ENCODE results near the gene CA5B.
"Not testable (repeated sequence)": the region's sequence is repeated elsewhere in the genome, so short reads cannot be mapped to it uniquely, and the experiment has no call there.

CA5B gene

GRCh38 chrX:15724911-15725310 lies 13.2 kb upstream of the CA5B start:
- H3K27me3 ChIP-seq = no peaks in the 10 kb centered on the region
- H3K36me3 ChIP-seq = no peaks in the 10 kb centered on the region
- H3K4me3 ChIP-seq (ENCODE audit: low read depth in 1 of 2, low read length in 1 of 2) = no peak overlapping the region
- no peaks in the 10 kb centered on the region for H3K9me3 ChIP-seq
- TF ChIP-seq CTCF (IDR thresholded peaks at IDR 0.05) = no peak
- H3K27ac ChIP-seq = no peak overlapping the region
- H3K4me1 ChIP-seq (ENCODE audit: control insufficient read depth in 1 of 2, insufficient read depth in 1 of 2, low read depth in 1 of 2, low read length in 1 of 2) = no peaks in the 10 kb centered on the region

- not testable (repeated sequence) for H3K27ac ChIP-seq; H3K36me3 ChIP-seq; H3K4me3 ChIP-seq (ENCODE audit: low read depth in 1 of 2, low read length in 1 of 2); H3K27me3 ChIP-seq; H3K9me3 ChIP-seq; H3K4me1 ChIP-seq (ENCODE audit: control insufficient read depth in 1 of 2, insufficient read depth in 1 of 2, low read depth in 1 of 2, low read length in 1 of 2)
These were observed 6.7 kb upstream of the CA5B start for GRCh38 chrX:15731368-15731767.

GRCh38 chrX:15737190-15737958 lies 696 bp upstream of the CA5B start:
- Histone ChIP-seq H3K27me3 (no peaks in the 10 kb centered on the region), H3K27ac (peak overlapping the region; percentile 36), H3K4me1 (ENCODE audit: control insufficient read depth in 1 of 2, insufficient read depth in 1 of 2, low read depth in 1 of 2, low read length in 1 of 2) (peaks cover 9 to 12% of the 10 kb centered on the region in 2 experiments), H3K9me3 (no peaks in the 10 kb centered on the region), H3K4me3 (ENCODE audit: low read depth in 1 of 2, low read length in 1 of 2) (peak overlapping the region; percentile 64 to 65), H3K36me3 (no peaks in the 10 kb centered on the region)
- TF ChIP-seq CTCF (IDR thresholded peaks at IDR 0.05) = no peak

GRCh38 chrX:15739886-15740285 lies 1.8 kb downstream of the CA5B start:
- no peak overlapping the region for H3K27ac ChIP-seq
- no peaks in the 10 kb centered on the region for H3K27me3 ChIP-seq
- no peaks in the 10 kb centered on the region for H3K9me3 ChIP-seq
- TF ChIP-seq CTCF (IDR thresholded peaks at IDR 0.05) = no peak
- no peaks in the 10 kb centered on the region for H3K36me3 ChIP-seq
- peaks cover 9 to 12% of the 10 kb centered on the region in 2 experiments for H3K4me1 ChIP-seq (ENCODE audit: control insufficient read depth in 1 of 2, insufficient read depth in 1 of 2, low read depth in 1 of 2, low read length in 1 of 2)
- H3K4me3 ChIP-seq (ENCODE audit: low read depth in 1 of 2, low read length in 1 of 2) = no peak overlapping the region

- H3K27me3 ChIP-seq = no peaks in the 10 kb centered on the region
- no peaks in the 10 kb centered on the region for H3K9me3 ChIP-seq
- peaks cover 0 to 3% of the 10 kb centered on the region in 2 experiments for H3K4me1 ChIP-seq (ENCODE audit: control insufficient read depth in 1 of 2, insufficient read depth in 1 of 2, low read depth in 1 of 2, low read length in 1 of 2)
- H3K4me3 ChIP-seq (ENCODE audit: low read depth in 1 of 2, low read length in 1 of 2) = no peak overlapping the region
- no peak for TF ChIP-seq CTCF (IDR thresholded peaks at IDR 0.05)
- no peaks in the 10 kb centered on the region for H3K36me3 ChIP-seq
- no peak overlapping the region for H3K27ac ChIP-seq
These were observed 6.3 kb downstream of the CA5B start for GRCh38 chrX:15744181-15744867.

GRCh38 chrX:15745179-15745578 lies 7.1 kb downstream of the CA5B start:
- no peak overlapping the region for H3K27ac ChIP-seq
- no peaks in the 10 kb centered on the region for H3K9me3 ChIP-seq
- no peak overlapping the region for H3K4me3 ChIP-seq (ENCODE audit: low read depth in 1 of 2, low read length in 1 of 2)
- peaks cover 7 to 12% of the 10 kb centered on the region in 2 experiments for H3K4me1 ChIP-seq (ENCODE audit: control insufficient read depth in 1 of 2, insufficient read depth in 1 of 2, low read depth in 1 of 2, low read length in 1 of 2)
- no peaks in the 10 kb centered on the region for H3K36me3 ChIP-seq
- H3K27me3 ChIP-seq = no peaks in the 10 kb centered on the region
- TF ChIP-seq CTCF (IDR thresholded peaks at IDR 0.05) = no peak

- not testable (repeated sequence) for H3K9me3 ChIP-seq; H3K27ac ChIP-seq; H3K27me3 ChIP-seq; H3K36me3 ChIP-seq; H3K4me3 ChIP-seq (ENCODE audit: low read depth in 1 of 2, low read length in 1 of 2)
- H3K4me1 ChIP-seq (ENCODE audit: control insufficient read depth in 1 of 2, insufficient read depth in 1 of 2, low read depth in 1 of 2, low read length in 1 of 2) = peaks cover 15 to 19% of the 10 kb centered on the region in 2 experiments
These were observed 8.6 kb downstream of the CA5B start for GRCh38 chrX:15746651-15747050.

Data from neutrophil (primary cell).